WTC11 (cell line): Measurements from ENCODE around the gene RPL13A. TPM values are rescaled to one million over a fixed set of nuclear protein-coding genes. Genes with fewer than 3 reads are reported as not detected.

Experiments
- ATAC-seq: fragments of 200-7000 bp; cut with Tn5 transposase; 2 replicates; pipeline ENCODE4 v1.10.0; 2021; ENCODE audit warnings: mild to moderate bottlenecking, moderate library complexity
- CTCF ChIA-PET: fragments of 300-600 bp; sonication (Branson Sonifier 250); formaldehyde crosslinking; loops from one replicate; lab custom pipeline; 2021; ENCODE audit warnings: antibody characterized with exemption; lab: Charles Lee
- POLR2A ChIA-PET: fragments of 350-600 bp; sonication (Branson Sonifier 250); formaldehyde crosslinking; loops from one replicate; lab custom pipeline; 2021; ENCODE audit warnings: antibody characterized with exemption; lab: Charles Lee
- DNase-seq: peaks from one replicate; pipeline ENCODE4 v3.0.0; 2021; ENCODE audit warnings: low spot score
- H3K27ac Mint-ChIP-seq: 2 replicates; pipeline ENCODE4 v1.8.0; 2021; ENCODE audit warnings: mixed read lengths
- H3K27me3 Mint-ChIP-seq: 2 replicates; pipeline ENCODE4 v1.8.0; 2021; ENCODE audit warnings: low read depth, mild to moderate bottlenecking, moderate library complexity, mixed read lengths
- H3K36me3 Mint-ChIP-seq: 2 replicates; pipeline ENCODE4 v1.8.0; 2021; ENCODE audit warnings: mixed read lengths
- H3K4me1 Mint-ChIP-seq: 2 replicates; pipeline ENCODE4 v1.8.0; 2022; ENCODE audit warnings: mixed read lengths
- H3K4me3 Mint-ChIP-seq: 2 replicates; pipeline ENCODE4 v1.8.0; 2021; ENCODE audit warnings: mild to moderate bottlenecking, moderate library complexity, mixed read lengths
- H3K9me3 Mint-ChIP-seq: 2 replicates; pipeline ENCODE4 v1.8.0; 2021; ENCODE audit warnings: mixed read lengths
- ATF1 ChIP-seq: sonication (generic); formaldehyde crosslinking; IDR thresholded peaks from 2 replicates; pipeline ENCODE4 v1.8.1; 2023; ENCODE audit warnings: mild to moderate bottlenecking, moderate library complexity, missing genetic modification reagents
- ATF3 ChIP-seq: sonication (generic); formaldehyde crosslinking; conservative IDR thresholded peaks from 2 replicates; pipeline ENCODE4 v1.8.1; 2022; ENCODE audit warnings: mild to moderate bottlenecking, missing genetic modification reagents
- CREM ChIP-seq: sonication (generic); formaldehyde crosslinking; IDR thresholded peaks from 2 replicates; pipeline ENCODE4 v1.8.1; 2022; ENCODE audit warnings: mild to moderate bottlenecking, missing genetic modification reagents, moderate library complexity
- CTCF ChIP-seq: fragments of 200-600 bp; IDR thresholded peaks from 2 replicates; pipeline ENCODE4 v1.8.0; 2022; ENCODE audit warnings: antibody characterized with exemption
- ELF4 ChIP-seq: sonication (generic); formaldehyde crosslinking; IDR thresholded peaks from 2 replicates; pipeline ENCODE4 v1.8.1; 2022; ENCODE audit warnings: low read depth, mild to moderate bottlenecking, moderate library complexity, missing genetic modification reagents
- EMX1 ChIP-seq: fragments of 250-450 bp; sonication (Bioruptor Pico); IDR thresholded peaks from 2 replicates; pipeline ENCODE4 v1.8.0; 2021; ENCODE audit warnings: mild to moderate bottlenecking
- ESRRA ChIP-seq: sonication (generic); formaldehyde crosslinking; IDR thresholded peaks from 2 replicates; pipeline ENCODE4 v1.8.1; 2022; ENCODE audit warnings: mild to moderate bottlenecking, missing genetic modification reagents, borderline replicate concordance
- FOXK1 ChIP-seq: sonication (generic); formaldehyde crosslinking; IDR thresholded peaks from 2 replicates; pipeline ENCODE4 v1.8.0; 2022; ENCODE audit warnings: mild to moderate bottlenecking, moderate library complexity, missing genetic modification reagents
- FOXP1 ChIP-seq: sonication (generic); formaldehyde crosslinking; IDR thresholded peaks from 2 replicates; pipeline ENCODE4 v1.8.0; 2022; ENCODE audit warnings: missing genetic modification reagents, mild to moderate bottlenecking, moderate library complexity, borderline replicate concordance
- GRHL2 ChIP-seq: fragments of 250-450 bp; sonication (Bioruptor Pico); IDR thresholded peaks from 2 replicates; pipeline ENCODE4 v1.8.0; 2022; ENCODE audit warnings: mild to moderate bottlenecking, moderate library complexity; ENCODE audit not compliant: insufficient replicate concordance, severe bottlenecking
- GTF2I ChIP-seq: fragments of 250-450 bp; sonication (Bioruptor Pico); conservative IDR thresholded peaks from 2 replicates; pipeline ENCODE4 v1.4.0; 2021; ENCODE audit warnings: mild to moderate bottlenecking
- MAX ChIP-seq: sonication (generic); formaldehyde crosslinking; IDR thresholded peaks from 2 replicates; pipeline ENCODE4 v1.8.0; 2022; ENCODE audit warnings: mild to moderate bottlenecking, missing genetic modification reagents
- NFATC4 ChIP-seq: fragments of 250-450 bp; sonication (Bioruptor Pico); IDR thresholded peaks from 2 replicates; pipeline ENCODE4 v1.9.0; 2021; ENCODE audit warnings: mild to moderate bottlenecking
- NFYB ChIP-seq: sonication (generic); formaldehyde crosslinking; conservative IDR thresholded peaks from 2 replicates; pipeline ENCODE4 v1.8.0; 2022; ENCODE audit warnings: low read depth, missing genetic modification reagents
- NR2C2 ChIP-seq: sonication (generic); formaldehyde crosslinking; IDR thresholded peaks from 2 replicates; pipeline ENCODE4 v1.8.0; 2022; ENCODE audit warnings: mild to moderate bottlenecking, missing genetic modification reagents
- PRRX2 ChIP-seq: fragments of 250-450 bp; sonication (Bioruptor Pico); IDR thresholded peaks from 2 replicates; pipeline ENCODE4 v1.8.0; 2021; ENCODE audit warnings: mild to moderate bottlenecking
- SOX15 ChIP-seq: fragments of 250-450 bp; sonication (Bioruptor Pico); IDR thresholded peaks from 2 replicates; pipeline ENCODE4 v1.9.0; 2021; ENCODE audit warnings: mild to moderate bottlenecking
- STAT6 ChIP-seq: sonication (generic); formaldehyde crosslinking; conservative IDR thresholded peaks from 2 replicates; pipeline ENCODE4 v1.8.1; 2023; ENCODE audit warnings: mild to moderate bottlenecking, low read depth, missing genetic modification reagents, moderate library complexity
- TEAD1 ChIP-seq: sonication (generic); formaldehyde crosslinking; IDR thresholded peaks from 2 replicates; pipeline ENCODE4 v1.8.0; 2022; ENCODE audit warnings: mild to moderate bottlenecking, missing genetic modification reagents
- TEAD4 ChIP-seq: sonication (generic); formaldehyde crosslinking; IDR thresholded peaks from 2 replicates; pipeline ENCODE4 v1.8.0; 2022; ENCODE audit warnings: mild to moderate bottlenecking, missing genetic modification reagents
- TP53 ChIP-seq: sonication (generic); formaldehyde crosslinking; IDR thresholded peaks from 2 replicates; pipeline ENCODE4 v1.8.1; 2023; ENCODE audit warnings: mild to moderate bottlenecking, missing genetic modification reagents
- USF2 ChIP-seq: sonication (generic); formaldehyde crosslinking; IDR thresholded peaks from 2 replicates; pipeline ENCODE4 v1.8.1; 2023; ENCODE audit warnings: mild to moderate bottlenecking, missing genetic modification reagents, moderate library complexity
- ZBTB21 ChIP-seq: sonication (generic); formaldehyde crosslinking; IDR thresholded peaks from 2 replicates; pipeline ENCODE4 v1.8.1; 2023; ENCODE audit warnings: mild to moderate bottlenecking, missing genetic modification reagents, borderline replicate concordance
- ZNF232 ChIP-seq: sonication (generic); formaldehyde crosslinking; IDR thresholded peaks from 2 replicates; pipeline ENCODE4 v1.8.0; 2022; ENCODE audit warnings: mild to moderate bottlenecking, missing genetic modification reagents
- ZNF317 ChIP-seq: sonication (generic); formaldehyde crosslinking; IDR thresholded peaks from 2 replicates; pipeline ENCODE4 v1.8.1; 2023; ENCODE audit warnings: low read depth, mild to moderate bottlenecking, moderate library complexity, missing genetic modification reagents, borderline replicate concordance
- ZNF416 ChIP-seq: fragments of 250-450 bp; sonication (Bioruptor Pico); IDR thresholded peaks from 2 replicates; pipeline ENCODE4 v1.9.0; 2021; ENCODE audit warnings: mild to moderate bottlenecking, inconsistent platforms
- ZNF512 ChIP-seq: sonication (generic); formaldehyde crosslinking; IDR thresholded peaks from 2 replicates; pipeline ENCODE4 v1.8.1; 2022; ENCODE audit warnings: missing genetic modification reagents, borderline replicate concordance
- ZSCAN18 ChIP-seq: fragments of 250-450 bp; sonication (Bioruptor Pico); IDR thresholded peaks from 2 replicates; pipeline ENCODE4 v2.1.2; 2022; ENCODE audit warnings: mild to moderate bottlenecking, moderate library complexity
- total RNA-seq: library from RNA; stranded (reverse); gene quantifications from 3 replicates; pipeline ENCODE4 v1.2.3, GENCODE V29; 2021

RPL13A gene
- total RNA-seq, 1 experiment from 2014 or later = 3,861 TPM

- ChIA-PET POLR2A (interaction anchor here (0.6 kb wide), 1 partner anchor 907 kb away, joined by 3 read pairs; no protein-coding TSS in a partner anchor), CTCF (interaction anchor here (1.2 kb wide), 1 partner anchor 14 kb away, joined by 3 read pairs; no protein-coding TSS in a partner anchor)
- Mint-ChIP-seq H3K36me3 (peaks cover 13% of the 10 kb centered on the region), H3K27me3 (no peaks in the 10 kb centered on the region), H3K4me3 (no peak overlapping the region), H3K9me3 (no peaks in the 10 kb centered on the region), H3K27ac (no peak overlapping the region)
- ATAC-seq = peak; percentile 57
- no peak for DNase-seq
- TF ChIP-seq FOXK1 (CRISPR knock-in tag) (no peak), TEAD4 (CRISPR knock-in tag) (no peak), ZNF232 (no peak), SOX15 (CRISPR knock-in tag) (no peak), ZNF317 (CRISPR knock-in tag) (no peak), NFATC4 (no peak), ELF4 (CRISPR knock-in tag) (no peak), TP53 (CRISPR knock-in tag) (no peak), ATF1 (CRISPR knock-in tag) (no peak), ZBTB21 (CRISPR knock-in tag) (no peak), MAX (CRISPR knock-in tag) (no peak), USF2 (CRISPR knock-in tag) (no peak), PRRX2 (CRISPR knock-in tag) (no peak), TEAD1 (CRISPR knock-in tag) (no peak), GRHL2 (CRISPR knock-in tag) (no peak)
- TF ChIP-seq, all 79 proteins: peak for 0
- H3K4me1 Mint-ChIP-seq = no peaks in the 10 kb centered on the region
These were observed 25.8 kb upstream of the RPL13A start for GRCh38 chr19:49461656-49462055.

- Mint-ChIP-seq H3K36me3 (peaks cover 10% of the 10 kb centered on the region), H3K9me3 (no peaks in the 10 kb centered on the region), H3K27me3 (no peaks in the 10 kb centered on the region), H3K27ac (no peak overlapping the region), H3K4me1 (no peaks in the 10 kb centered on the region), H3K4me3 (no peak overlapping the region)
- POLR2A ChIA-PET = no interaction called here
- CTCF ChIA-PET = no interaction called here
- no peak for ATAC-seq
- no peak for DNase-seq
- no peak for TF ChIP-seq ATF3
- TF ChIP-seq ZNF317 (CRISPR knock-in tag) = no peak
- no peak for TF ChIP-seq ESRRA (CRISPR knock-in tag)
- TF ChIP-seq STAT6 (CRISPR knock-in tag) = no peak
- no peak for TF ChIP-seq ZNF416
- TF ChIP-seq FOXP1 (CRISPR knock-in tag) = no peak
- TF ChIP-seq GTF2I (CRISPR knock-in tag) = no peak
- TF ChIP-seq EMX1 (CRISPR knock-in tag) = no peak
- no peak for TF ChIP-seq CTCF
- no peak for TF ChIP-seq NR2C2 (CRISPR knock-in tag)
- no peak for TF ChIP-seq CREM (CRISPR knock-in tag)
- TF ChIP-seq ZNF512 = no peak
- TF ChIP-seq NFYB (CRISPR knock-in tag) = no peak
- TF ChIP-seq ZSCAN18 = no peak
These were observed 24.9 kb upstream of the RPL13A start for GRCh38 chr19:49462492-49462891.
